Measurements from ENCODE around the gene KRT23. TPM values are rescaled to one million over a fixed set of nuclear protein-coding genes. Genes with fewer than 3 reads are reported as not detected.

KRT23 gene
- total RNA-seq, 1 donor from 2014 or later: 107 TPM

GRCh38 chr17:40909351-40909750 is 28.1 kb downstream of the KRT23 start:
- DNase-seq: peak; percentile 56

- DNase-seq: no peak
Observed at GRCh38 chr17:40906613-40907012, 30.8 kb downstream of the KRT23 start.

GRCh38 chr17:40905370-40905769 is 32.1 kb downstream of the KRT23 start:
- peak; percentile 8 for DNase-seq

GRCh38 chr17:40903129-40903847 is 34.2 kb downstream of the KRT23 start:
- no peak for DNase-seq

GRCh38 chr17:40902498-40902897 is 34.9 kb downstream of the KRT23 start:
- DNase-seq: no peak

- no peak for DNase-seq
Observed at GRCh38 chr17:40901981-40902474, 35.4 kb downstream of the KRT23 start.

- DNase-seq: no peak
Observed at GRCh38 chr17:40900809-40901356, 36.6 kb downstream of the KRT23 start.

GRCh38 chr17:40896916-40897455 is 40.5 kb downstream of the KRT23 start:
- DNase-seq: no peak

GRCh38 chr17:40895106-40895730 is 42.2 kb downstream of the KRT23 start:
- DNase-seq: peak; percentile 19

- DNase-seq: no peak
Observed at GRCh38 chr17:40888196-40888720, 49.2 kb downstream of the KRT23 start.

GRCh38 chr17:40886090-40886489 is 51.4 kb downstream of the KRT23 start:
- DNase-seq: no peak

- no peak for DNase-seq
Observed at GRCh38 chr17:40884708-40885512, 52.5 kb downstream of the KRT23 start, which contains the start of gene KRT20. Gene KRT20 (minus strand): TSS chr17:40885242. CDS start chr17:40885185, 57 bp downstream.

- DNase-seq: no peak
Observed at GRCh38 chr17:40883626-40884334, 53.7 kb downstream of the KRT23 start.

- DNase-seq: no peak
Observed at GRCh38 chr17:40883031-40883430, 54.4 kb downstream of the KRT23 start.

GRCh38 chr17:40879026-40879425 is 58.4 kb downstream of the KRT23 start:
- DNase-seq: no peak

- DNase-seq: no peak
Observed at GRCh38 chr17:40878044-40878443, 59.4 kb downstream of the KRT23 start.

- DNase-seq: no peak
Observed at GRCh38 chr17:40873801-40874200, 63.6 kb downstream of the KRT23 start.

- DNase-seq: no peak
Observed at GRCh38 chr17:40873255-40873654, 64.2 kb downstream of the KRT23 start.

Data from skin of body (tissue), 2 donors.